Germinal center (tissue), 1 donor: ENCODE results near the gene ETFA.
A peak's percentile ranks its signal among the peaks of the same experiment; 100 is the strongest.

Experiments used
- DNase-seq: peaks from one replicate; pipeline ENCODE4 v3.0.0; 2012; ENCODE audit warnings: mixed read lengths, low spot score

Gene ETFA

GRCh38 chr15:76340198-76340802 lies 29.0 kb upstream of the ETFA start:
- DNase-seq, result peak; percentile 44

DNA sequence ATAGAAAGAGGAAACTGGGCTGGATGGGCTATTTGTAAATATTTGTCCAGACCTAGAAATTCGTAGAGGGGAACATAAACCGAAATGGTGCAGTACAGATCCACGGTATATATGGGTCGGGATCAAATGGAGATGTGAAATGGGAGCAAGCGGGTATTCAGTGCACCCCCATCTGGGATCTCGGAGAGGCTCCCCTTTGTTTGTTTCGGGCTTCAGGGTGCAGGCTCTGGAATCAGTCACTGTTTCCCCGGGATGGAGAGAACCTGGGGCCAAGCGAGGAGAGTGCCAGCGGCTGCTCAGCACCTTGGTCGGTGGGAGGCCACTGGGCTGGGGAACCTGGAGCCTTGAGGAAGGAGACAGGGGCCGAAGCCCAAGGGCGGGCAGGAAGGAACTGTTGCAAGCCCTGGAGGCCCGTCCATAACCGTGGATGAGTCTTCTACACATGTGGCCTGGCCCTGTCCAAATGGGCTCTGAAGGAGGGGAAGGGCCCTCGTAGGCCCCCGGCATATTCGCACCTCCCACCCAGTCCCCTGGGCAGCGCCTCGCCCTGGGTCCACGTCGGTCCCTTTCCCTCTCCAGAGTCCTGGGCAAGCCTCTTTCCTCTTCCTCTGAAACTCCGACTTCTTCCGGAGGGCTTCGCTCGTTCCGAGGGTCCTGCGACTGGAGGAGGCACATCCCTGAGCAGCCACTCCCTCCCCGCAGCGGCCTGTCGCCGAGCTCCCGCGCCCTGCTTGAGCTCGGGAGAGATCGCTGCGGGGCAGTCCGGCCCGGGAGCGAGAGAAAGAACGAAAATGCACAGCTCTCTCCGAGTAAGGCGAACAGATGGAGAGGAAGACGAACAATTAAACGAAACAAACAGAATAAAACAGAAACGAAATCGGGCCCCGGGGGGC lies 28.3 kb upstream of the ETFA start:
- peak; percentile 31 for DNase-seq

DNA sequence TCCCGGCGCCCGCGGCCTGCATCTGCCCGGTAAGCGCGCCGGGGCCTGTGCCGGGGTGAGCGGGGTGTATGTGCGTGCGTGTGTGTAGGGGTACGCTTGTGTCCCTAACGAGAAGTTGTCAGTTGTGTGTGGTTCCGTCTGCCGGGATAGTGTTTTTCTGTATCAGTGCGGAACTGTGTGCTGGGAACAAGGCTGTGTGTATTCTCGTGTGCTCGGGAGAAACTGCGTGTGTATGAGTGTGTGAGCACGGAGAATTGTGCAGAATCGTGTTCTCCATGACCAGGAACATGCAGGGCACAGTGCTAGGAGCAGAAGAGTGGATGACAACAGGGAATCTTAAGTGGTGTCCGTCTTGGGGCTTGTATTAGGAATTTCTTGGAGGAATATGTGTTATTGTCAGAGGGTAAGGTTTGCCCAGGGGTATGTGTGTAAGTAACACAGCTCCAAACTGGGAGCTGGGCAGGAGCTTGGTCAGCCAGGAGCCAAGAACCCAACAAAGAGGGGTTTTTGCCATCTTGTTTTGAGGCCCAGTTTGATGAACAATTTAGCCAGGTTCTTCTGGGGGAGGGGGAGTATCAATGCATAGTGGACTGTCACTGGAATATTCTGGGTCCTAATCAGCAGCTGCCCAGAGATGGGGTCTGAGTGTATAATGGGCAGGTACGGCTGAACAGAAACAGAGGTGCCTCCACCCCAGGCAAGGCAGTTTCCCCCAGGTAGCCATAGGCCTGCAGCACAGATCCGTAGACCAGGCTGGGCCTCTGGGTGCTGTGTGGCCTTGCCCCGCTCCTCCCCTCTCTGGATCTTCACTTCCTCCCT lies 27.4 kb upstream of the ETFA start:
- DNase-seq, result no peak

GRCh38 chr15:76337696-76338485 lies 26.6 kb upstream of the ETFA start:
- peak; percentile 23 for DNase-seq

GRCh38 chr15:76337059-76337695 lies 25.9 kb upstream of the ETFA start:
- DNase-seq, result peak; percentile 28

DNA sequence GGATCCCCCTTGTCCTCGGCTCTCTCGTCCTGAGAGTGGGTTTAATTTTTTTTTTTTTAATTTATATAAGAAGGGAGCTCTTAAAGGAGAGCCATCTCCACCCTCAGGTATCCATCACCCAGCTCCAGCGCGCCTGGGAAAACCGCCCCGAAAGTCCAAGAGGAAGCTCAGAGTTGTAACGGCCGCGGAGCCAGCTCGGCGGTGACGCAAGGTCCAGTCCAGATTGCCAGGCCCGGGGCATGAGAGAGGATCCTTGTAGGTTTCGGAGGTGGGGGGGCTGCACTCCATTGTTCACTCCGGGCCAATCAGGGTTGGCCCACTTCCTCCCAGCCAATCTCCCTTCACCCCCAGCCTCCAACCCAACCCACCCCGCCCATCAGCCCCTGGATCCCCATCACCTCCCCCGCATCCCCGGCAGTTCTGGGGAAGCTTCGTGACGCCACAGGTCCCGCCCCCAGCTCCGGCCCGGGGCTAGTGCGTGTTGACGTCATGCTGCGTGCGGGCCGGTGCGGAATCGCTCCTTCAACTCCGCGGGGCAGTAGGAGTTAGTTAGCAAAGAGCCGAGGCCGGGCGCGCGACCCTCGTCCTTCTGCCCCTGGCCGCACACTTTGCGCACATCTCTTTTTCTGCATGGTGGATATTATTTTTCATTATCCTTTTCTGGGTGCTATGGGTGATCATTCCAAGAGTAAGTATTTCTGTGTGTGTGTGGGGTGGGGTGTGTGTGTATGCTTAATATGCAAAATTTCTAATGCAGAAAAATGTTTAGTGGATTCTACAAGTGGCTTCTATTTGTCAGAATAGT lies 25.2 kb upstream of the ETFA start, which contains the start of gene ISL2:
TSS of gene ISL2 (plus strand) at position 520 of the 805 bp plus-strand sequence. CDS start at position 631, 111 bp downstream.
- peak; percentile 94 for DNase-seq

GRCh38 chr15:76335307-76336253 lies 24.3 kb upstream of the ETFA start:
- peak; percentile 68 for DNase-seq

GRCh38 chr15:76334438-76335306 lies 23.4 kb upstream of the ETFA start:
- DNase-seq, result no peak

DNA sequence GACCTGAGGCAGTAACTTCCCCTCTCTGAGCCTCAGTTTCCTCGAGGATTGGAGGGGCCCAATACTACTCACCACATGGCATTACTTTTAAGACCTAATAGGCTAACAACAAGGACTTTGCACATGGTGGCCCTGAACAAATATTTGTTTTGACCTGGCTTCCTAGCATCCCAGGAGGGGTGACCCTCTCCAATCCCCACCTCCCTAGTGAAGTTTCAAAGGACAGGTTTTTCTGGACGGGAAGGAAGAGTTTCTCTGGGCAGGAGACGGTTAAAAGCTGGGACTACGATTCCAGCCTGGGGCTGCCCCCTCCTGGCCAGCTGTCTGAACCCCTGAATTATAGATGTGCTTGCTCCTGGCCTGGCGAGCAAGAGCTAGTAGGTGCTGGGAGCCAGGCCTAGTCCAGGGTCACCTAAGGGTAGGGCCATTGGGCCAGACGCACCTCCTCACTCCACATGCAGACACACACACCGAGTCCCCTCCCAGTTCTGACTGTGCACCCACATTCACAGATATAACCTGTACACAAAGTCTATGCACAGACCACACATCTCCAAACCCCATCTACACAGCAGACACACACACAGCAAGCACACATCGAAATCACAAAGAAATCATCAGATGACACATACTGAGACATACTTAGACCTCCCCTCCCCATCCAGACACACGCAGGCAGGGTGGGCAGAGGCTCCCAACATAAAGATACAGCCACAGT lies 22.6 kb upstream of the ETFA start:
- peak; percentile 20 for DNase-seq

DNA sequence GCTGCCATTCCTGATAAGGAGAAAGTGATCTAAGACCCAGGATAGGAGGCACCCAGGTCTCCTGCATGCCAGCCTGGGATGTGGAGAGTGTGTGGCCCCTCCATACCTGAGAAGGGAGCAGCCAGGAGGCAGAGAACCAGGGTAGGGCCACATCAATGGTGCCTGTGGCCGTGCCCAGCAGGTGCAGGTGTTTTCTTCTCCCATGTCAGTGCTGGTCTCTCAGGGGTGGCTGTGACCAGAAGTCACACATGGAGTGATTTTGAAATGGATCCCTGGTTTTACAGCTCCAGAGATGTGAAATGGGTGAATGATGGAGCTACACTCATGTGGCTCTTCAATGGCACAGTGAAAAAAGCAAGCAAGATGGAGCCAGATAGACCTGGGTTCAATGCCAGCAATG lies 22.0 kb upstream of the ETFA start:
- no peak for DNase-seq

- no peak for DNase-seq
These were observed 21.5 kb upstream of the ETFA start for GRCh38 chr15:76332796-76333195.

DNA sequence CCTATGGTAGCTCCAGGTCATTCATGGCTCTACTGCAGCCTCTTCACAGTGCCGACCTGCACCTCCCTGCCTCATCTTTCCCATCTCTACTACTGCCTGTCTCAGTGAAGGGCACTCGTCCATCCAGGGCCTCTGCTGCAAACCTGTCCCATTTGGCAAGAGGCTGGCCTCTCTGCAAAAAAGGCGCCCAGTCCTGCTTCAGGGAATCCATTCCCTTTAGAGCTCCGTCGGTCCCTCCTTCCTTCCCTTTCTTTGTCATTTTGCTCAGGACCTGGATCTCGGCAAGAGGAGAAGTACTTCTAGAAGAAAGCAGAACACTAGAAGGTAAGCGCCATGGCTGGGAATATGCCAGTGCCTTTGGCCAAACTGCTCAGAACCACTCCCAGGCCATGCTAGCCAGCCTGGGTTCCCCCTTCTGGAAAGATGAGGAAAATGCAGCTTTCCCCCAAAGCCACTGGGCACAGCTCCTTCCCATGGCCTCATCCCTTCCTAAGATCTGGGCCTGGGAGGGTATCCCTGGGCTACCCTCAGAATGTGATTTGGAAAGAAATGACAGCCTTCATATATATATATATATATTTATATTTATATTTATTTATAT lies 18.9 kb upstream of the ETFA start:
- DNase-seq, result no peak

- DNase-seq, result no peak
These were observed 17.7 kb upstream of the ETFA start for GRCh38 chr15:76328958-76329357.

GRCh38 chr15:76328106-76328696 lies 16.9 kb upstream of the ETFA start:
- no peak for DNase-seq

GRCh38 chr15:76327191-76328105 lies 16.2 kb upstream of the ETFA start:
- no peak for DNase-seq

DNA sequence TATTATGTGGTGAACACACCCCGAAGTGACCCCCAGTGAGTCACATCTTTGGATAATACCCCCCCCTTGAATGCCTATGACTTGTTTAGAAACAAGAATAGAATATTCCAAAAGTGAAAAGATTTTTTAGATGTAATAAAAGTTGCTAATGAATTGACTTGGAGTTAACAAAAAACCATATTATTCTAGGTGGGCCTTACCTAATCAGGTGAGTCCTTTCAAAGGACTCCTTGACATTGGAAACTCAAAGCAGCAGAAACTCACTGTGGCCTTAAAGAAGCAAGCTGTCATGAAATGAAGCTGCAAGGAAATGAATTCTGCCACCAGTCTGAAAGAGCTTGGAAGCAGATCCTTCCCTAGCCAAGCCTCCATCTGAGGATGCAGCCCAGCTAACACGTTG lies 14.4 kb upstream of the ETFA start:
- DNase-seq, result no peak
